ENCODE data around the gene ADARB2. TPM values are rescaled to one million over a fixed set of nuclear protein-coding genes. Genes with fewer than 3 reads are reported as not detected.

Gene ADARB2
- total and polyA plus RNA-seq, 3 donors from 2014 or later = 8.5 to 13.0 (median 10.4) TPM

GRCh38 chr10:1373287-1373686 is 364.0 kb downstream of the ADARB2 start:
- 72 to 81% methylated on average over 7 of the region's 7 CpGs for WGBS, 2 donors
- DNase-seq = no peak

GRCh38 chr10:1372212-1372611 is 365.1 kb downstream of the ADARB2 start:
- Histone ChIP-seq H3K27ac (no peak overlapping the region), H3K4me3 (no peak overlapping the region), H3K27me3 (no peaks in the 10 kb centered on the region), H3K9me3 (no peaks in the 10 kb centered on the region), H3K36me3 (ENCODE audit: low read depth, missing control alignments) (no peaks in the 10 kb centered on the region), H3K4me1 (no peaks in the 10 kb centered on the region)
- no peak for DNase-seq
- 87 to 90% methylated on average over 4 of the region's 4 CpGs for WGBS, 2 donors
- intact Hi-C loops (cut with DNase I; ENCODE audit: low total_unique reads) = no loop called here
- TF ChIP-seq POLR2A (IDR thresholded peaks at IDR 0.05) (no peak), CTCF (IDR thresholded peaks at IDR 0.05) (no peak)

More at GRCh38 chr10:1373287-1373686, 364.0 kb downstream of the ADARB2 start:
- TF ChIP-seq POLR2A (IDR thresholded peaks at IDR 0.05) (no peak), CTCF (IDR thresholded peaks at IDR 0.05) (no peak)
- Histone ChIP-seq H3K27ac (no peak overlapping the region), H3K36me3 (ENCODE audit: low read depth, missing control alignments) (no peaks in the 10 kb centered on the region), H3K4me3 (no peak overlapping the region), H3K27me3 (no peaks in the 10 kb centered on the region), H3K9me3 (no peaks in the 10 kb centered on the region), H3K4me1 (no peaks in the 10 kb centered on the region)
- intact Hi-C loops (cut with DNase I; ENCODE audit: low total_unique reads) = no loop called here

- no peak for DNase-seq
- Histone ChIP-seq H3K4me1 (no peaks in the 10 kb centered on the region), H3K9me3 (no peaks in the 10 kb centered on the region), H3K36me3 (ENCODE audit: low read depth, missing control alignments) (no peaks in the 10 kb centered on the region), H3K4me3 (no peak overlapping the region), H3K27ac (no peak overlapping the region), H3K27me3 (no peaks in the 10 kb centered on the region)
- 59 to 80% methylated on average over 1 of the region's 1 CpG for WGBS, 2 donors
- TF ChIP-seq CTCF (IDR thresholded peaks at IDR 0.05) (no peak), POLR2A (IDR thresholded peaks at IDR 0.05) (no peak)
- intact Hi-C loops (cut with DNase I; ENCODE audit: low total_unique reads) = no loop called here
Observed at GRCh38 chr10:1370298-1370697, 367.0 kb downstream of the ADARB2 start.

DNA sequence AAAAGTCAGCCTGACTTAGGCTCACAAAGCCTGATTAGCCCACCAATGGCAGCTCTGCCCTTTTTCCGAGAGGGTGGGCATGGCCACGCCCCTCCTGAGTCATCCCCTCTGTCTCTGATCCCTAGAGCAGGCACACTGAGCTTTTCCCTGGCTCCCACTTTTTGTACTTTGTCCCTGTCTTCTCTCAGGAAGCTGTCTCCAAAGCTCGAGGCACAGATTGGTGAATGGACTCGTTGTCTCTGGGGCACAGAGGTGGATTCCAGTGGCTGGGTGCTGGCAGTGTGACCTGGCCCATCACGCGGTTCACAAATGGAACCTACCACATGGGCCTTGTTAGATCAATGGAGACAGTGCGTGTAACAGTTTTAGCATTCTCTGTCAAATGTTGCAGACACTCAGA is 367.7 kb downstream of the ADARB2 start:
- Histone ChIP-seq H3K27me3 (no peaks in the 10 kb centered on the region), H3K4me1 (no peaks in the 10 kb centered on the region), H3K27ac (no peak overlapping the region), H3K9me3 (no peaks in the 10 kb centered on the region), H3K36me3 (ENCODE audit: low read depth, missing control alignments) (no peaks in the 10 kb centered on the region), H3K4me3 (no peak overlapping the region)
- TF ChIP-seq POLR2A (IDR thresholded peaks at IDR 0.05) (no peak), CTCF (IDR thresholded peaks at IDR 0.05) (no peak)
- intact Hi-C loops (cut with DNase I; ENCODE audit: low total_unique reads) = no loop called here
- no peak for DNase-seq
- WGBS, 2 donors = 71 to 73% methylated on average over 7 of the region's 7 CpGs

DNA sequence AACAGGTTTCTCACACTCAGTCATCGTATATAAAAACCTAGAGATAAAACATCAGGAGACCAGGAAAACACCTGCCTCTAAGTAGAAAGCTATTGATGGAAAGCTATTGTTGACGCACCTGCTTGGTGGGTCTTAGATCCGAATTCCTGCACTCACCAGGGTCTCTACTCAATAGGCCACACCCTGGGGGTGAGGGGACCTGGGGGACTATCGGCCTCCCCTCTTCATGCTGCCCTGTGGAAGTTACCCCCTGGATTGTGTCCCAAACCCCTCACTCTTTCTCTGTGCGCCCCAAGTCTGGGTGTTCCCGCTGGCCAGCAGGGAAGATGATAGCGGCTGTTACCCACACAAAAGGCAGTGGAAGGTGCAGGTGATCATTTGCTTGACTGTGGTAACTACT is 368.1 kb downstream of the ADARB2 start:
- DNase-seq = no peak
- Histone ChIP-seq H3K9me3 (no peaks in the 10 kb centered on the region), H3K27me3 (no peaks in the 10 kb centered on the region), H3K4me1 (no peaks in the 10 kb centered on the region), H3K4me3 (no peak overlapping the region), H3K27ac (no peak overlapping the region), H3K36me3 (ENCODE audit: low read depth, missing control alignments) (no peaks in the 10 kb centered on the region)
- intact Hi-C loops (cut with DNase I; ENCODE audit: low total_unique reads) = no loop called here
- TF ChIP-seq POLR2A (IDR thresholded peaks at IDR 0.05) (no peak), CTCF (IDR thresholded peaks at IDR 0.05) (no peak)
- 71 to 74% methylated on average over 7 of the region's 7 CpGs for WGBS, 2 donors

Measured in testis (tissue), 3 donors.